KMS-11 (cell line): ENCODE results near the gene SLC8A1.

ENCODE experiments used
- H2AFZ ChIP-seq: fragments of 200-600 bp; sonication (generic); 2 replicates; pipeline ENCODE4 v1.6.1; 2016; ENCODE audit warnings: antibody characterized with exemption, mixed run types, low read depth
- H3K27ac ChIP-seq: fragments of 200-600 bp; sonication (generic); 2 replicates; pipeline ENCODE4 v1.6.1; 2016; ENCODE audit warnings: mild to moderate bottlenecking, mixed run types
- H3K27me3 ChIP-seq: fragments of 200-600 bp; sonication (generic); 2 replicates; pipeline ENCODE4 v1.6.1; 2017; ENCODE audit warnings: mild to moderate bottlenecking, low read depth, mixed run types, moderate library complexity; ENCODE audit not compliant: insufficient read depth
- H3K36me3 ChIP-seq: fragments of 200-600 bp; sonication (generic); 2 replicates; pipeline ENCODE4 v1.6.1; 2017; ENCODE audit warnings: mild to moderate bottlenecking, mixed run types; ENCODE audit not compliant: insufficient read depth
- H3K4me1 ChIP-seq: fragments of 200-600 bp; sonication (generic); 2 replicates; pipeline ENCODE4 v1.6.1; 2016; ENCODE audit warnings: mild to moderate bottlenecking, low read depth, mixed run types; ENCODE audit not compliant: poor library complexity, severe bottlenecking
- H3K4me2 ChIP-seq: fragments of 200-600 bp; sonication (generic); 2 replicates; pipeline ENCODE4 v1.7.0; 2016; ENCODE audit warnings: mild to moderate bottlenecking, mixed run types
- H3K4me3 ChIP-seq: fragments of 200-600 bp; sonication (generic); IDR thresholded peaks from 2 replicates; pipeline ENCODE4 v1.6.1; 2017; ENCODE audit warnings: low read depth, low read length, mixed read lengths; ENCODE audit not compliant: insufficient read depth
- H3K79me2 ChIP-seq: fragments of 200-600 bp; sonication (generic); 2 replicates; pipeline ENCODE4 v1.6.1; 2016; ENCODE audit warnings: low read depth, mixed run types; ENCODE audit not compliant: insufficient read depth
- H3K9ac ChIP-seq: fragments of 200-600 bp; sonication (generic); 2 replicates; pipeline ENCODE4 v1.6.1; 2016; ENCODE audit warnings: mild to moderate bottlenecking, mixed run types
- H4K20me1 ChIP-seq: fragments of 200-600 bp; sonication (generic); 2 replicates; pipeline ENCODE4 v1.6.1; 2016; ENCODE audit warnings: mild to moderate bottlenecking, mixed run types; ENCODE audit not compliant: insufficient read depth
- CTCF ChIP-seq: fragments of 200-600 bp; sonication (generic); conservative IDR thresholded peaks from 2 replicates; pipeline ENCODE4 v1.6.1; 2017; ENCODE audit warnings: low read depth, mild to moderate bottlenecking, antibody characterized with exemption, low read length, moderate library complexity, mixed read lengths

Gene SLC8A1

DNA sequence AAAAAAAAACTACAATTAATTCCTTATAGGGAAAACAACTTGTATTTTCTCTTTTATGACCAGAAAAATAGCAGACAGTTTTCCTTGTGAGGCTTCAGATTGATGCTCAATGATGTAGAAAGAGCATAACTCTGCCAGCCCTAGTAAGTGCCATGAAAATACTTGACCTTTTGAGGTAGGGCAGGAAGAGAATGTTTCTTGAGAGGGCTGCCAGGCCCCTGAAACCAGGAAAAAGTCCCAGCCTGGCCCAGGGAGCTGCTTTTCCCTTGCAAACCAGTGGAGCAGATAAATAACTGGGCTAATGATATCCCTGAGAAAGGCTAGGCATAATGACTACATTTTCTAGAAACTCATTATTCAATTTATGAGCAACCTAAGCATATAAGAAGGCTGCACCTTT, 126.8 kb downstream of the SLC8A1 start:
- no peak for TF ChIP-seq CTCF
- no peak overlapping the region for H3K27ac ChIP-seq
- no peaks in the 10 kb centered on the region for H4K20me1 ChIP-seq
- H3K4me1 ChIP-seq, result no peaks in the 10 kb centered on the region
- H3K4me2 ChIP-seq, result no peak overlapping the region
- no peak overlapping the region for H3K4me3 ChIP-seq
- H3K27me3 ChIP-seq, result no peaks in the 10 kb centered on the region
- no peaks in the 10 kb centered on the region for H3K36me3 ChIP-seq
- no peak overlapping the region for H2AFZ ChIP-seq
- no peaks in the 10 kb centered on the region for H3K79me2 ChIP-seq
- no peak overlapping the region for H3K9ac ChIP-seq

DNA sequence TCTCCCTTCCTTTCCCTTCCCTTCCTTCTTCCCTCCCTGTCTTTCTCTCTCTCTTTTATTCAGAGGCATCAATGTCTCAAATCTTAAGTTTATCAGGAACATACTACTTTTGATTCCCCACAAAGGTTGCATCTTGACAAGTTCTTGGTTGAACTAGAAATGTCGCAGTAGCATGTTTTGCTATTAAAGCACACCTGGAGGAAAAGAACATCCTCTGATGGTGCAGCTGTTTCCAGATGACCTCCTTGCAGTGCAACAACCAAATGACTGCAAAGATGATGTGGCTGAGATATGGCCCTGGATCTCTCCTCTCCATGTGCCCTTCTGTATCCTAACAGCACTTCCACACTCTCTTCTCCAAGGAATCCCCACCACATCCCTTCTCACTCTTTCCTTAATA, 127.2 kb downstream of the SLC8A1 start:
- Histone ChIP-seq H3K9ac (no peak overlapping the region), H3K4me2 (no peak overlapping the region), H3K27me3 (no peaks in the 10 kb centered on the region), H3K79me2 (no peaks in the 10 kb centered on the region), H3K36me3 (no peaks in the 10 kb centered on the region), H3K4me1 (no peaks in the 10 kb centered on the region), H2AFZ (no peak overlapping the region), H3K4me3 (no peak overlapping the region), H4K20me1 (no peaks in the 10 kb centered on the region), H3K27ac (no peak overlapping the region)
- no peak for TF ChIP-seq CTCF

- Histone ChIP-seq H4K20me1 (no peaks in the 10 kb centered on the region), H3K27me3 (no peaks in the 10 kb centered on the region), H2AFZ (no peak overlapping the region), H3K36me3 (no peaks in the 10 kb centered on the region), H3K4me1 (no peaks in the 10 kb centered on the region), H3K4me3 (no peak overlapping the region), H3K79me2 (no peaks in the 10 kb centered on the region), H3K27ac (no peak overlapping the region), H3K4me2 (no peak overlapping the region), H3K9ac (no peak overlapping the region)
- TF ChIP-seq CTCF, result no peak
Measured at GRCh38 chr2:40321822-40322221, 130.1 kb downstream of the SLC8A1 start.

- Histone ChIP-seq H3K79me2 (no peaks in the 10 kb centered on the region), H2AFZ (no peak overlapping the region), H3K27me3 (no peaks in the 10 kb centered on the region), H3K4me3 (no peak overlapping the region), H3K27ac (no peak overlapping the region), H4K20me1 (no peaks in the 10 kb centered on the region), H3K9ac (no peak overlapping the region), H3K36me3 (no peaks in the 10 kb centered on the region), H3K4me2 (no peak overlapping the region), H3K4me1 (no peaks in the 10 kb centered on the region)
- no peak for TF ChIP-seq CTCF
Measured at GRCh38 chr2:40321016-40321623, 130.8 kb downstream of the SLC8A1 start.

DNA sequence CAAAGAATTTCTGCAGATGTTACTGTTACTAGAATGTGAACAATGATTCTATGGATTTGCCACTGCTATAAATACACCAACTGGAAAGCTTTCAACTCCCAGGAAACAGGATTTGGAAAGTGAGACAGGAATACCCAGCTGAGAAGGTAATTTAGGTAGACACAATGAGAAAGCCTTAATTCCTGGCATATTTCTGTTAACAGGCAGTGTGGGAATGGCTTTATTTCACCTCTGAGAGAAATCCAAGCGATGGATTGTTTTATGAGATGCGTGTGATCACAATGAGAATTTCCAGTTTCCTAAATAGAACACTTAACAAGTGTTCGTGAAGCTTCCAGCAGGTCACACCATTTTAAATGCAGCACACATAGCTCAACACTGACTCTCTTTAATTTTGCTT, 133.0 kb downstream of the SLC8A1 start:
- H3K27me3 ChIP-seq, result no peaks in the 10 kb centered on the region
- H3K4me3 ChIP-seq, result no peak overlapping the region
- no peaks in the 10 kb centered on the region for H3K4me1 ChIP-seq
- no peaks in the 10 kb centered on the region for H4K20me1 ChIP-seq
- H3K79me2 ChIP-seq, result no peaks in the 10 kb centered on the region
- H2AFZ ChIP-seq, result no peak overlapping the region
- no peak overlapping the region for H3K4me2 ChIP-seq
- no peaks in the 10 kb centered on the region for H3K36me3 ChIP-seq
- H3K9ac ChIP-seq, result no peak overlapping the region
- no peak overlapping the region for H3K27ac ChIP-seq
- no peak for TF ChIP-seq CTCF
